Stimulated activated CD4-positive, alpha-beta T cell treated with anti-CD3 and anti-CD28 coated beads, TNF-alpha, amount 100 ng/mL, for 1 hour (primary cell): Measurements from ENCODE around the gene F5.

Experiments
- DNase-seq, 3 donors: peaks; one replicate each; pipeline ENCODE4 v3.0.0-alpha.2; 2020; ENCODE audit warnings: low read depth in 3 of 3, low spot score in 1 of 3

Gene F5

GRCh38 chr1:169588785-169589485 is 2.7 kb upstream of the F5 start:
- DNase-seq, result no peak

- no peak for DNase-seq
Measured at GRCh38 chr1:169588112-169588511, 1.8 kb upstream of the F5 start.

- no peak for DNase-seq
Measured at GRCh38 chr1:169586067-169586394, 250 bp downstream of the F5 start.

- DNase-seq, result no peak
Measured at GRCh38 chr1:169585181-169585580, 1.1 kb downstream of the F5 start.

- no peak for DNase-seq
Measured at GRCh38 chr1:169584483-169585144, 1.7 kb downstream of the F5 start.

DNA sequence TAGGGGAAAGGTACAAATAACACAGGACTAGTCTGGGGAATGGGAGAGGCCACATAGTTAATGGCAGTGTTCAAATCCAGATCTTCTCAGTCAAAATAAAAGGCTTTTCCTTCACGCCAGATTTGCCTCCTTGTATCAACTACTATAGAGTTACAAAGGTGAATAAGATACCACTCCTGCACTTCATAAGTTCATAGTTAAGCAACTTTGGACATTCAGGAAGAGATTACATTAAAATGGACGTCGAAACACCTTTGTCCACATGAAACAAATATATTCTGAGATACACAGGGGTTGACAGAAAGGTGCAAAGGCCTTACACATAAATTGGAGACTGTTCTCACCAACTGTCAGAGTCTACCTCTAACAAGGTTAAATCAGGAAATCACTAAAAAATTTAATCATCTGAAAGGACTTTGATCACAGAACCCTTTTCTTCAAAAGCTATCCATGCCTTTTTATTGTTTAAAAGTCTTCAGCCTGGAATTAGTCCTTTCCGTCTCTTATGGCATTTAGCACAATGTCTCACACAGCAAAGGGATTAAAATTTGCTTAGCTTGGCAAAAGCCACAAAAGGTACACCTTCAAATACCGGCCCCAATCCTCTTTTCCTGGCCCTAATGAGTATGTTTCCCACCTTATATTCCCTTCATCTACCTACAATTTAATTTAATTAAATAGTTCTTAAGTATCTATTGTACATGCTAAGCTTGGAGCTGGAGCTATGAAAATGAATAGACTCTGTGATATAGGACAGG is 8.1 kb downstream of the F5 start:
- no peak for DNase-seq

GRCh38 chr1:169576935-169577331 is 9.3 kb downstream of the F5 start:
- DNase-seq, result no peak

- DNase-seq, result no peak
Measured at GRCh38 chr1:169576241-169576934, 9.9 kb downstream of the F5 start.

DNA sequence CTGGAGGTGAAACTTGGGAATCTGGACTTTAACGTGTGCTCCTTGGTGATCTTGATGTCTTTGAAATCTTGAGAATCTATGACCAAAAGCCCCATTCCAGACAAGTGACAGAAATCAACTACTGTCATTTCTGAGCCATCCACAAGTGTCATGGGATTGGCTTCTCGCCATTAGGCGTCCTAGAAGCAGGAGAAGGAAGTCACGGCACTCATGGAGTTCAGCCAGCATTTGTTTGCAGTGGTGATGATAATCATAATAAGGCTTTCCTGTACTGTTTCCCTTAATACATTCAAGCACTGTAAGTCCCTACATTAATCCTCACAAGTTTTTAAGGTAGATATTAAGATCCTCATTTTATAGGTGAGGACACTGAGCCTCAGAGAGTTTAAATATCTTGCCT is 11.9 kb downstream of the F5 start:
- no peak for DNase-seq

DNA sequence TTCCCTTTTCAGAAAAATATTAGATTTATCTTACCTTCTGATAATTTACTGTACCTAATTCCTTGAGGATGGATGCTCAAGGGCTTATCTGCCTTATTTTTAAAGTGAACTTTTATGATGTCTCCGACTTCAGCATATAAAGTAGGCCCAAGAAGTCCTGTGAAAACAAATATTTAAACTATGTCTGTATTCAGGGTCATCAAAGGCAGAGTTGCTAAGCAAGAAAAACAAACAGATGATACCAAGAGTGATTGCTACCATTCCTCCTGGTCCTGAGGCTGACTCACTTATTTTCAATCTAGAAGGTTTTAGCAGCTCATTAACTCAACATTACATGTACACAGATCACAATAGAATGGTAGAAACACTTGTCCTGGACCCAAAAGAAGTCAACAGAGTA is 14.1 kb downstream of the F5 start:
- DNase-seq, result no peak

- no peak for DNase-seq
Measured at GRCh38 chr1:169571450-169571849, 14.8 kb downstream of the F5 start.

DNA sequence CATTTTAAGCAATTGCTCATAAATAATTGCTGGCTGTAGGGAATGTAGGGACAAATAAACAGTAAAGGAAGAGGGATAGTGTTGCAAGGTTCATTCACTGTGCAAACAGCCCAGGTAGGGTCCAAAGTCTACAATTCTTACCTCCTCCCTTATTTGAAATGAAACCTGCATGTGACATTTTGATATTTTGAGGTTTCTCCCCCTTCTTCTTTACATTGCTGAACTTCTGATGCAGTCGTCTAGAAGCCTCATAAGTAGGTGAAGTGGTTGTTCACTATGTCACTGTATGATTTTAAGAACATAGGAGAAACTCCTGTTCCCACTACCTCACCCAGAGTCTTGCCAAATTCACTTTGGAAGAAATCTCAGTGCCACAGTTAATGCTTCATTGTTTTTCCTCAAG is 16.1 kb downstream of the F5 start:
- DNase-seq, result no peak

DNA sequence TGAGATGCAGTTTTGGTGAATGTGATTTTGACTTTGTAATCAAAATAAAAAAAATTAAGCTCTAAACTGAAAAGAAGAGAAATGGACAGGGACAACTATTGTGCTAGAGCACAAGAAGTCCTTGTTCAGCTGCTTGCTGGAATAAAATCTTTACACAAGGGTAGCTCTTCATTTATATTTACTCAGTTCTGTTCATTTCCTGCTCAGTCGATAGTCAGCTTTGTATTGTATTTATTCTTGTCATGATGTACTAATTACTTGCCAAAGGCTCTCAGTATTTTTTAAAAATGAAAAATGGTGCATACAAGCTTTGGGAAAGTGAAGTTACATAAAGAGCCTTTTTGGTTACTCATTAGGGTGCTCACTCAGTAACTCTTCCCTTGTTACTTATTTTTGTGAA is 17.8 kb downstream of the F5 start:
- no peak for DNase-seq

DNA sequence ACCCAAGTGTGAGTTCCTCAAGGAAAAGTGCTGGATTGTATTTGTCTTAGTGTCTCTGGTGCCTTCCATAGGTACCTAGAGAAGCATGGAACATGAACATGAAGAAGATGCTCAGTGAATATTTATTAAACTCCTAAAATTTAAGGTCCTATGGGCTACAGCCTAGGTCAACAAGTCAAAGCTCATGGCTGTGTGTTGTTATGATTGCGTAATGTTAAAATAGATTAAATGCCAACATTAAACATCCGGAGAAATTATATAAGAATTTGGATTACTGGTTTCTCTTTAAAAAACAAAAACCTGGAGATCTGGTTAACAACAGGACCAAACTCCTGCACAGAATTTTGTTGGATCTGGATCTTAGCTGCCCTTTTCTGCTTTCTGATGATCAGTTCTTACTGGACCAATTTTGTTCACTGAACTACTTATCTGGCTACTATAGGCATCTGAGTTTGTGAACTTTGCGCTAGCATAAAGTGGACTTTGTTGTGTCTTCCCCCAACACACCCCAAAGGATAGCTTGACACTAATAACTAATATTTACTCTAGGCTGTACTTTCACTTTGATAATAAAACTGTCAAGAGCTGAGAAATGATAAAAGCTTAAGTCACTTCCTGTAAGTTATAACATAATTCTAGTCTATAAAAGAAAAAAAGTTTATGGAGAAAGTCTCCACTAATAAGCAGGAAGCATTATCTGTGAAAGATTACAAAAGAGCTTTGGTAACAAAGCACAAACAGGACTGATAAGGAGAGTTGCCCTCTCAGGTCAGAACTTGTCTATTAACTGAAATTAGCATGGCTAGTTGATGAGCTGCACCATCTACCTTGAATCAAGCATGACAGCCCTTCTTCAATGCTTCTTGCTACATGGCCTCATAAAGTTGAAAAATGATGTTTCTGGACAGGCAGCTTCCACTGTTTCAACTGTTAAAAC is 20.7 kb downstream of the F5 start:
- no peak for DNase-seq

- DNase-seq, result no peak
Measured at GRCh38 chr1:169563650-169564049, 22.6 kb downstream of the F5 start.

GRCh38 chr1:169563019-169563615 is 23.2 kb downstream of the F5 start:
- no peak for DNase-seq

DNA sequence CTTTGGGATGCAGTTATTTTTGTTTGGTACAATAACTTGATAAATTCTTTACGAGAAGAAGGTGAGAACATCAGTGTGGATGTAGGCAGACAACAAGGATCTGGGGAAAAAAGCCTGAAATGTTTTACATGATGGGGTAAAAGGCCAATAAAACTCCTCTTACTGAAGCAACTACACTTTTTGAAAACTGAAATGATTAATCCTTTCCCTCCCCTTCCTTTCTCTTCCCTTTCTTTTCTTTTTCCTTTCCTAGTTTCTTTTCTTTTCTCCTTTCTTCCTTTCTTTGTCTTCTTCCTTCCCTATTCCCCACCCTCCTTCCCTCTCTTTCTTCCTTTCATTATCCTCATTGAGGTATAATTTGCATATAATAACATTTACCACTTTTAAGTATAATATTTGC is 24.6 kb downstream of the F5 start:
- no peak for DNase-seq

DNA sequence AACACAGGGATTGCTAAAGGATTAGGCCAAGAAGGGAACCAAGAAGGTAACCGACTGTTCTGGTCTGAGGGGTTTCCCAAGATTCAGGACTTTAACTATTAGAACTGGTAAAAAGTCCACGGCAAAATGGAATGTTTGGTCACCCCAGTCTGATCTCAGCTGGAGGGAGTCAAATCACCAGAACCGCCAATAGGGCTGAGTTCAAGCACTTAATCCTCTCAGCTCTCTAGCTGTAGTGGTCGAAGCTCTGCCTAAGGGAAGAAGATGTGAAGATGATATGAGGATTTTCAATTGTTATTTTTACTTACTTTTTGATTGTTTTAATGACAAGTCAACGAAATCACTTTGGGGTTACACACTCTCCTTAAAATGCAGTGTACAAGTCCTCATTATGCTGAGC is 29.1 kb downstream of the F5 start:
- no peak for DNase-seq

- DNase-seq, result no peak
Measured at GRCh38 chr1:169550294-169550693, 36.0 kb downstream of the F5 start.

- no peak for DNase-seq
Measured at GRCh38 chr1:169548282-169548681, 38.0 kb downstream of the F5 start.
